Mesenchymal stem cell (in vitro differentiated cells and primary cell): ENCODE data around the gene FSCN2.

Source experiments
- DNase-seq: peaks from one replicate; pipeline ENCODE4 v3.0.0-alpha.2; 2013
- H2AFZ ChIP-seq: one replicate; pipeline ENCODE4 v1.6.1; 2013; ENCODE audit warnings: low read depth, mild to moderate bottlenecking, control low read depth, inconsistent platforms, low read length, moderate library complexity
- H2AK5ac ChIP-seq: 2 replicates; pipeline ENCODE4 v1.6.1; 2013; ENCODE audit warnings: low read length, moderate library complexity, mild to moderate bottlenecking, inconsistent platforms; ENCODE audit not compliant: severe bottlenecking
- H2BK120ac ChIP-seq: one replicate; pipeline ENCODE4 v1.6.1; 2013; ENCODE audit warnings: low read depth, mild to moderate bottlenecking, inconsistent platforms, low read length, moderate library complexity
- H2BK12ac ChIP-seq, 2 experiments: one replicate each; pipeline ENCODE4 v1.6.1; 2013; ENCODE audit warnings: inconsistent platforms in 2 of 2, low read length in 2 of 2, mild to moderate bottlenecking in 2 of 2, moderate library complexity in 2 of 2, control low read depth in 1 of 2
- H2BK15ac ChIP-seq: one replicate; pipeline ENCODE4 v1.6.1; 2013; ENCODE audit warnings: mild to moderate bottlenecking, low read depth, inconsistent platforms; ENCODE audit not compliant: poor library complexity, severe bottlenecking
- H2BK5ac ChIP-seq: 2 replicates; pipeline ENCODE4 v1.6.1; 2013; ENCODE audit warnings: low read depth, mild to moderate bottlenecking, low read length, control low read depth, inconsistent platforms; ENCODE audit not compliant: poor library complexity, severe bottlenecking
- H3K14ac ChIP-seq, 2 experiments: one replicate each; pipeline ENCODE4 v1.6.1; 2013; ENCODE audit warnings: inconsistent platforms in 2 of 2, low read length in 2 of 2, control low read depth in 1 of 2, mild to moderate bottlenecking in 1 of 2, moderate library complexity in 1 of 2
- H3K18ac ChIP-seq, 2 experiments: one replicate each; pipeline ENCODE4 v1.6.1; 2013; ENCODE audit warnings: inconsistent platforms in 2 of 2, low read length in 2 of 2, control low read depth in 1 of 2, low read depth in 1 of 2, mild to moderate bottlenecking in 1 of 2
- H3K23ac ChIP-seq, 2 experiments: one replicate each; pipeline ENCODE4 v1.6.1; 2013; ENCODE audit warnings: inconsistent platforms in 2 of 2, low read length in 2 of 2, mild to moderate bottlenecking in 2 of 2, moderate library complexity in 2 of 2, control low read depth in 1 of 2
- H3K27ac ChIP-seq: 2 replicates; pipeline ENCODE4 v1.5.1; 2013; ENCODE audit warnings: mild to moderate bottlenecking, moderate library complexity, low read length, control low read depth, inconsistent platforms; ENCODE audit not compliant: poor library complexity, severe bottlenecking
- H3K27me3 ChIP-seq, 2 experiments: 2 replicates each; pipeline versions ENCODE4 v1.6.1 to v1.7.0; 2013; ENCODE audit warnings: low read length in 2 of 2, mild to moderate bottlenecking in 2 of 2, moderate library complexity in 2 of 2, control low read depth in 1 of 2, inconsistent platforms in 1 of 2; ENCODE audit not compliant: control insufficient read depth in 1 of 2, insufficient read depth in 1 of 2
- H3K36me3 ChIP-seq, 2 experiments: 2 replicates each; pipeline versions ENCODE4 v1.6.1 to v1.7.0; 2013; ENCODE audit warnings: low read length in 2 of 2, control low read depth in 1 of 2, inconsistent platforms in 1 of 2, low read depth in 1 of 2, mild to moderate bottlenecking in 1 of 2; ENCODE audit not compliant: insufficient read depth in 2 of 2, control insufficient read depth in 1 of 2
- H3K4ac ChIP-seq, 2 experiments: one replicate each; pipeline ENCODE4 v1.6.1; 2013; ENCODE audit warnings: inconsistent platforms in 2 of 2, low read length in 2 of 2, mild to moderate bottlenecking in 2 of 2, moderate library complexity in 2 of 2, control low read depth in 1 of 2, low read depth in 1 of 2
- H3K4me1 ChIP-seq: 2 replicates; pipeline ENCODE4 v1.6.1; 2013; ENCODE audit warnings: low read depth, low read length, control low read depth; ENCODE audit not compliant: control insufficient read depth, insufficient read depth
- H3K4me2 ChIP-seq: 2 replicates; pipeline ENCODE4 v1.6.1; 2013; ENCODE audit warnings: low read length, mild to moderate bottlenecking, inconsistent platforms; ENCODE audit not compliant: poor library complexity, severe bottlenecking
- H3K4me3 ChIP-seq, 2 experiments: 2 replicates each; pipeline versions ENCODE4 v1.5.1 to v1.7.0; 2013; ENCODE audit warnings: low read length in 2 of 2, mild to moderate bottlenecking in 2 of 2, control low read depth in 1 of 2, low read depth in 1 of 2; ENCODE audit not compliant: insufficient read depth in 1 of 2
- H3K79me1 ChIP-seq: replicated peaks from 2 replicates; pipeline ENCODE4 v1.6.1; 2013; ENCODE audit warnings: mild to moderate bottlenecking, control low read depth, low read length, inconsistent platforms; ENCODE audit not compliant: poor library complexity, severe bottlenecking
- H3K9ac ChIP-seq: 2 replicates; pipeline ENCODE4 v1.7.0; 2013; ENCODE audit warnings: mild to moderate bottlenecking, low read length, moderate library complexity
- H3K9me3 ChIP-seq: 2 replicates; pipeline ENCODE4 v1.7.0; 2013; ENCODE audit warnings: mild to moderate bottlenecking, low read length; ENCODE audit not compliant: control insufficient read depth
- H4K8ac ChIP-seq: one replicate; pipeline ENCODE4 v1.6.1; 2013; ENCODE audit warnings: inconsistent platforms, mild to moderate bottlenecking, low read length, moderate library complexity
- H4K91ac ChIP-seq: one replicate; pipeline ENCODE4 v1.6.1; 2013; ENCODE audit warnings: mild to moderate bottlenecking, low read length, inconsistent platforms
- WGBS: methylation state at CpG from one replicate; pipeline ENCODE4 v1.1.7; 2013; ENCODE audit warnings: mixed read lengths; 5-methylcytosine and 5-hydroxymethylcytosine counted together

The FSCN2 gene

GRCh38 chr17:81518113-81518784 lies 9.9 kb upstream of the FSCN2 start:
- Histone ChIP-seq H3K18ac (peak overlapping the region; percentile 37 to 95), H3K4me1 (peaks cover 60% of the 10 kb centered on the region), H3K4me2 (peak overlapping the region; percentile 95), H2BK12ac (peak overlapping the region; percentile 49 to 51), H2AFZ (no peak overlapping the region), H3K14ac (peak overlapping the region in 1 of 2 experiments; percentile 46), H3K23ac (peak overlapping the region; percentile 23 to 51), H3K4me3 (peak overlapping the region; percentile 23 to 73), H3K79me1 (peaks cover 4% of the 10 kb centered on the region), H3K27me3 (peaks cover 0 to 7% of the 10 kb centered on the region in 2 experiments), H3K9ac (peak overlapping the region; percentile 63), H3K36me3 (peaks cover 3 to 21% of the 10 kb centered on the region in 2 experiments), H3K4ac (peak overlapping the region; percentile 32 to 75), H3K9me3 (no peaks in the 10 kb centered on the region), H2AK5ac (peak overlapping the region; percentile 33), H2BK120ac (peak overlapping the region; percentile 11), H2BK15ac (no peak overlapping the region), H2BK5ac (peak overlapping the region; percentile 22), H4K8ac (peak overlapping the region; percentile 76), H3K27ac (peak overlapping the region; percentile 71), H4K91ac (peak overlapping the region; percentile 67)
- WGBS: 15% methylated on average over 24 of the region's 24 CpGs
- peak; percentile 51 for DNase-seq

GRCh38 chr17:81518785-81519283 lies 9.3 kb upstream of the FSCN2 start:
- peaks cover 0 to 10% of the 10 kb centered on the region in 2 experiments for H3K27me3 ChIP-seq
- H3K4ac ChIP-seq: peak overlapping the region; percentile 73 to 83
- peaks cover 3 to 21% of the 10 kb centered on the region in 2 experiments for H3K36me3 ChIP-seq
- peak overlapping the region in 1 of 2 experiments; percentile 47 for H2BK12ac ChIP-seq
- H4K91ac ChIP-seq: peak overlapping the region; percentile 73
- no peak for DNase-seq
- WGBS: 3% methylated on average over 45 of the region's 47 CpGs
- H3K4me1 ChIP-seq: peaks cover 64% of the 10 kb centered on the region
- peak overlapping the region; percentile 56 for H2AFZ ChIP-seq
- H2BK120ac ChIP-seq: no peak overlapping the region
- no peak overlapping the region for H2BK15ac ChIP-seq
- peak overlapping the region; percentile 63 for H3K9ac ChIP-seq
- peak overlapping the region; percentile 95 for H3K4me2 ChIP-seq
- peak overlapping the region in 1 of 2 experiments; percentile 60 for H3K23ac ChIP-seq
- H3K27ac ChIP-seq: peak overlapping the region; percentile 71
- H3K4me3 ChIP-seq: peak overlapping the region; percentile 63 to 73
- H4K8ac ChIP-seq: peak overlapping the region; percentile 76
- no peak overlapping the region for H2BK5ac ChIP-seq
- H3K9me3 ChIP-seq: no peaks in the 10 kb centered on the region
- peak overlapping the region; percentile 22 for H2AK5ac ChIP-seq
- peaks cover 4% of the 10 kb centered on the region for H3K79me1 ChIP-seq
- H3K14ac ChIP-seq: peak overlapping the region in 1 of 2 experiments; percentile 95
- H3K18ac ChIP-seq: peak overlapping the region; percentile 52 to 95

- Histone ChIP-seq H3K27me3 (peaks cover 0 to 16% of the 10 kb centered on the region in 2 experiments), H2AFZ (peak overlapping the region; percentile 56), H3K9ac (peak overlapping the region; percentile 63), H3K27ac (no peak overlapping the region), H2AK5ac (peak overlapping the region; percentile 22), H3K79me1 (peaks cover 4% of the 10 kb centered on the region), H3K4me3 (peak overlapping the region; percentile 63 to 73), H3K4me2 (peak overlapping the region; percentile 95), H3K23ac (peak overlapping the region in 1 of 2 experiments; percentile 60), H4K8ac (peak overlapping the region; percentile 51), H3K18ac (peak overlapping the region; percentile 52 to 95), H2BK15ac (no peak overlapping the region), H2BK120ac (peak overlapping the region; percentile 66), H3K4ac (peak overlapping the region; percentile 73 to 83), H2BK12ac (peak overlapping the region in 1 of 2 experiments; percentile 47), H2BK5ac (no peak overlapping the region), H3K9me3 (no peaks in the 10 kb centered on the region), H3K14ac (peak overlapping the region in 1 of 2 experiments; percentile 95), H3K36me3 (peaks cover 3 to 21% of the 10 kb centered on the region in 2 experiments), H4K91ac (peak overlapping the region; percentile 73), H3K4me1 (peaks cover 67% of the 10 kb centered on the region)
- WGBS: 6% methylated on average over 57 of the region's 61 CpGs
- DNase-seq: no peak
These were observed 8.7 kb upstream of the FSCN2 start for GRCh38 chr17:81519284-81520020.
